Measurements from ENCODE around the gene ZNF622.

GRCh38 chr5:16467363-16468219, 2.0 kb upstream of the ZNF622 start:
- no peak for TF ChIP-seq CTCF (conservative IDR thresholded peaks at IDR 0.05)
- TF ChIP-seq EZH2 (IDR thresholded peaks at IDR 0.05; ENCODE audit: low read depth), result no peak

Data from PC-9 (cell line).